Activated CD4-positive, alpha-beta T cell treated with anti-CD3 and anti-CD28 coated beads, Interleukin-2, amount 10 ng/mL, durations not matched to agents 7 days and 5 days (primary cell): Measurements from ENCODE around the gene PTPN6. TPM values are rescaled to one million over a fixed set of nuclear protein-coding genes. Genes with fewer than 3 reads are reported as not detected.

Experiments
- CTCF ChIA-PET: fragments of 350-600 bp; sonication (Branson Sonifier 250); formaldehyde crosslinking; loops from one replicate; lab custom pipeline; 2021; ENCODE audit warnings: antibody characterized with exemption; lab: Charles Lee
- POLR2A ChIA-PET: fragments of 350-600 bp; sonication (Branson Sonifier 250); formaldehyde crosslinking; loops from one replicate; lab custom pipeline; 2021; ENCODE audit warnings: antibody characterized with exemption; lab: Charles Lee
- DNase-seq: peaks from one replicate; pipeline ENCODE4 v3.0.0-alpha.2; 2020
- H3K27ac Mint-ChIP-seq: one replicate; pipeline ENCODE4 v1.8.0; 2021; ENCODE audit warnings: mild to moderate bottlenecking, moderate library complexity, mixed read lengths
- H3K27me3 Mint-ChIP-seq: one replicate; pipeline ENCODE4 v1.8.0; 2021; ENCODE audit warnings: mixed read lengths
- H3K36me3 Mint-ChIP-seq: one replicate; pipeline ENCODE4 v1.8.0; 2021; ENCODE audit warnings: low read depth, mixed read lengths
- H3K4me1 Mint-ChIP-seq: one replicate; pipeline ENCODE4 v1.8.0; 2021; ENCODE audit warnings: mixed read lengths
- H3K4me3 Mint-ChIP-seq: one replicate; pipeline ENCODE4 v1.8.0; 2021; ENCODE audit warnings: mild to moderate bottlenecking, moderate library complexity, mixed read lengths
- H3K9me3 Mint-ChIP-seq: one replicate; pipeline ENCODE4 v1.8.0; 2021; ENCODE audit warnings: mixed read lengths
- total RNA-seq, 2 experiments: library from RNA; stranded (reverse); gene quantifications; one replicate each; pipeline ENCODE4 v1.2.3, GENCODE V29; 2021

The PTPN6 gene
- total RNA-seq, 2 experiments from 2014 or later = 346 to 354 TPM

DNA sequence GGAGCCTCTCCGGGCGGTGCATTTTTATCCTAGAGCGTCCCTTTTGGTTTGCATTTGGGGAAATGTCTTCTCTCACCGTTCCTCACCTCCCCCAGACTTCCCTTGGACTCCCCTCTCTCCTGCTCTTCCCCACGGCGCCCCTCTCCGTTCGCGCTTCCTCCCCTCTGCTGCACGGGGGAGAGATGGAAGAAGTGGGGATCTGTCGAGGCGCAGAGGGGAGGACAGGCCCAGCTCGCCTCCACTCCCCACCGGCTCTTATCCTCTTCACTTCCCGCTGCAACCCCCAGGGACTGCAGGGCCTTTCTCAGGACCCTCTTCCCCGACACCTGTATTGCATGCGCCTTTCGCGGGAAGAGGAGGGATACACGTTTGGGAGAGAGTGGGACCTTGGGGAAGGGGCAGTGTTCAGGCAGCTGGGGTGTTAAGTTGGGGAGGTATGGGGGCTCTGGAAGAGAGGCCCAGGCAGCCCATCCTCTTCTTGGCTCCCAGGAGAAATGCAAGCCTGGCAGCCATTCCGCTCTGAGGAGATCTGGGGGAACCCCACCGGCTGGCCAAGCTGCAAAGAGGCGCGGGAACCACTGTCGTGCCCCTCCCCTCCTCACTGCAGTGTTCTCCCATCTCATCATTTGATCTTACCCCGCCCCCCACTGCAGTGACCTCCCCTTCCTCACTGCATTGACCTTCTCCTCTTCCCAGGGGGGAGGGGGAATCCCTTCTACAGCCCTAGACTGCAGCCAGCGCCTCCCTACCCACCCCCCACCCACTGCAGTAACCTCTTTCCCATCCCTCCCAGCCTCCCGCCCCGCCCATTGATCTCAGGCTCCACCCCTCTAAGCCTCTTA is 36.0 kb upstream of the PTPN6 start:
- ChIA-PET CTCF (interaction anchor here (0.6 to 6.3 kb wide), 8 partner anchors 9 to 570 kb away, joined by 3 to 39 read pairs (median 4); partner anchors contain the start of gene ATN1), POLR2A (no interaction called here)
- peak overlapping the region; percentile 84 for H3K4me3 Mint-ChIP-seq
- no peak for DNase-seq
- peaks cover 49% of the 10 kb centered on the region for H3K4me1 Mint-ChIP-seq
- no peaks in the 10 kb centered on the region for H3K27me3 Mint-ChIP-seq
- H3K27ac Mint-ChIP-seq = peak overlapping the region; percentile 91
- no peaks in the 10 kb centered on the region for H3K9me3 Mint-ChIP-seq
- peaks cover 31% of the 10 kb centered on the region for H3K36me3 Mint-ChIP-seq

DNA sequence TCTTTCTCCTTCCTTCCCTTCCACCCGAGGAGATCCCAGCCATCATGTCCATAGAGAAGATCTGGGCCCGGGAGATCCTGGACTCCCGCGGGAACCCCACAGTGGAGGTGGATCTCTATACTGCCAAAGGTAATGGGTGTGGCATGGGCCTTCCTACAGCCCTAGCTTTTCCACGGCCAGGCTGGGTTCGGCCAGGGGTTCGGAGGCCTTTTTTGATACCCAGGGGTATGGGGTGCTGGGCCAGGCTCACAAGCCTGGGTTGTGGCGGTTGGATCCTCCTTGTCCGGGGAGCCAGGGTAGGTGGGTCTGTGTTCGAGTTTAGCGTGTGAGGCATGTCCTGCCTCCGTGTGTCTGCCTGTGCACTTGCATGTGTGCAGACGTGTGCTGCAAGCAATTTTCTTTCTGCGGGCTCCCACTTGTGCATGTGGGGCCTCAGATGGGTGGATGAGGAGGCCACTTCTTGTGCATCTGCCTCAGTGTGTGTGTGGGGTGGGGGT is 35.3 kb upstream of the PTPN6 start:
- no peak for DNase-seq
- H3K27me3 Mint-ChIP-seq = no peaks in the 10 kb centered on the region
- no peaks in the 10 kb centered on the region for H3K9me3 Mint-ChIP-seq
- H3K4me1 Mint-ChIP-seq = peaks cover 49% of the 10 kb centered on the region
- ChIA-PET POLR2A (no interaction called here), CTCF (interaction anchor here (1.3 to 6.3 kb wide), 7 partner anchors 8 to 47 kb away, joined by 3 to 39 read pairs (median 6); partner anchors contain the start of genes ATN1 and LRRC23)
- H3K36me3 Mint-ChIP-seq = peaks cover 31% of the 10 kb centered on the region
- H3K27ac Mint-ChIP-seq = peak overlapping the region; percentile 85
- H3K4me3 Mint-ChIP-seq = peak overlapping the region; percentile 84

DNA sequence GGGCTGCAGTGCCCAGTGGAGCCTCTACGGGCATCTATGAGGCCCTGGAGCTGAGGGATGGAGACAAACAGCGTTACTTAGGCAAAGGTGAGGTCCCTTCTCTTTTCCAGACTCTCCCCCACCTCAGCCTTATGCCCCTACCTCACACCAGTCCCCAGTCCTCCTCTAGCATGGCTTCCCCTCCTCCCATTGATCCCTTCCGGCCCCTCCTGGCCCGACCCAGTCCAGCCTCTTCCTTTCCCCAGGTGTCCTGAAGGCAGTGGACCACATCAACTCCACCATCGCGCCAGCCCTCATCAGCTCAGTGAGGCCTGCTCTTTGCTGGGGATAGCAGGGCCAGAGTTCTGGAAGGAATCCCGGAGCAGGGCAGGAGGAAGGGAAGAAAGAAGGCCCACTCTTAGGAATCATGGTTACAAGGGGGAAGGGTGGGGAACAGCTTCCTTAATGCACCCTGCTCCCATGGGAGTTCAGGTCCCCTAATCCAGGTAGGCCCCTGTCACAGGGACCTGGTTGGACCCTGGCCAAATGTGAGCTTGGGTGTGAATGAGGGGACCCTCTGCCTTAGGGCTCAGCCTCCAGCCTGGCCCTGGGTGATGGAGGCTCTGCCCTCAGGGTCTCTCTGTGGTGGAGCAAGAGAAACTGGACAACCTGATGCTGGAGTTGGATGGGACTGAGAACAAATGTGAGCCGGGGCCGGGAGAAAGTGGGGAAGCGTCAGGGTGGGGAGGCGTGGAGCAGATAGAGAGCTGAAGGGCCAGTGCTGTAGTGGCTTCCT is 34.5 kb upstream of the PTPN6 start:
- ChIA-PET POLR2A (interaction anchor here (1.3 kb wide), 1 partner anchor 9 kb away, joined by 4 read pairs; no protein-coding TSS in a partner anchor), CTCF (interaction anchor here (0.8 to 6.3 kb wide), 9 partner anchors 9 to 44 kb away, joined by 3 to 39 read pairs (median 5); partner anchors contain the start of genes ATN1, C12orf57, LRRC23 and RNU7-1)
- DNase-seq = no peak
- H3K27ac Mint-ChIP-seq = peak overlapping the region; percentile 73
- peak overlapping the region; percentile 84 for H3K4me3 Mint-ChIP-seq
- no peaks in the 10 kb centered on the region for H3K9me3 Mint-ChIP-seq
- H3K4me1 Mint-ChIP-seq = peaks cover 49% of the 10 kb centered on the region
- H3K36me3 Mint-ChIP-seq = peaks cover 34% of the 10 kb centered on the region
- H3K27me3 Mint-ChIP-seq = no peaks in the 10 kb centered on the region

DNA sequence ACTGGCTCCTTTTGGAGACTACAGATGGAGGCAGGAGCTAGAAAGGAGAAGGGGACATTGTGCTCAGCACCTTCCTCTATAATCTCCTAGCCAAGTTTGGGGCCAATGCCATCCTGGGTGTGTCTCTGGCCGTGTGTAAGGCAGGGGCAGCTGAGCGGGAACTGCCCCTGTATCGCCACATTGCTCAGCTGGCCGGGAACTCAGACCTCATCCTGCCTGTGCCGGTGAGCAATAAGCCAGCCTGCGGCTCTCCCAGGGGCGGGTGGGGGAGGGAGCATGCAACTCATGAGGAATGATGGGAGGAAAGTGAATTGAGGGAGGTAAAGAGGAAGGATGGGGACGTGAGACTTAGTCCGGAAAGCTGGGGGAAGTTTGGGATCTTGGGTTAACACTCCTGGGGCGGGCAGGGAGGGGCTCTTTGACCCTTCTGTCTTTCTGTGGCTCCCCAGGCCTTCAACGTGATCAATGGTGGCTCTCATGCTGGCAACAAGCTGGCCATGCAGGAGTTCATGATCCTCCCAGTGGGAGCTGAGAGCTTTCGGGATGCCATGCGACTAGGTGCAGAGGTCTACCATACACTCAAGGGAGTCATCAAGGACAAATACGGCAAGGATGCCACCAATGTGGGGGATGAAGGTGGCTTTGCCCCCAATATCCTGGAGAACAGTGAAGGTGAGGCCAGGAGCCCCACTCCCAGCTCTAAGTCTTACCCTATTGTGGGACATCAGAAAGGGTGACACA is 33.5 kb upstream of the PTPN6 start:
- Mint-ChIP-seq H3K27ac (no peak overlapping the region), H3K36me3 (peaks cover 42% of the 10 kb centered on the region), H3K4me1 (peaks cover 53% of the 10 kb centered on the region), H3K9me3 (no peaks in the 10 kb centered on the region), H3K27me3 (no peaks in the 10 kb centered on the region), H3K4me3 (no peak overlapping the region)
- no peak for DNase-seq
- ChIA-PET CTCF (interaction anchor here (0.8 to 6.3 kb wide), 8 partner anchors 8 to 45 kb away, joined by 3 to 39 read pairs (median 5); partner anchors contain the start of genes ATN1, C12orf57, LRRC23 and RNU7-1), POLR2A (interaction anchor here (1.3 kb wide), 1 partner anchor 10 kb away, joined by 4 read pairs; no protein-coding TSS in a partner anchor)

DNA sequence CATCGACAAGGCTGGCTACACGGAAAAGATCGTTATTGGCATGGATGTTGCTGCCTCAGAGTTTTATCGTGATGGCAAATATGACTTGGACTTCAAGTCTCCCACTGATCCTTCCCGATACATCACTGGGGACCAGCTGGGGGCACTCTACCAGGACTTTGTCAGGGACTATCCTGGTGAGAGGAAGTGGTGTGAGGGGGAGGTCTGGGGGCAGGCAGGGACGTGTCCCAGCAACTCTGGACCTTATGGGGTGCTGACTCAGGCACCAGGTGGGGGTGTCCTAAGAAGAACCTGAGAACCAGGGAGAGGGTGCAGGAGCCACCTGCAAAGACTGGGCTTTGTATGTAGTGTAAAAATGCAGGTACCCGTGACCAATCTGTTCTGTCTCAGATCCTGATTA is 31.6 kb upstream of the PTPN6 start:
- POLR2A ChIA-PET = no interaction called here
- no peak overlapping the region for H3K4me3 Mint-ChIP-seq

DNA sequence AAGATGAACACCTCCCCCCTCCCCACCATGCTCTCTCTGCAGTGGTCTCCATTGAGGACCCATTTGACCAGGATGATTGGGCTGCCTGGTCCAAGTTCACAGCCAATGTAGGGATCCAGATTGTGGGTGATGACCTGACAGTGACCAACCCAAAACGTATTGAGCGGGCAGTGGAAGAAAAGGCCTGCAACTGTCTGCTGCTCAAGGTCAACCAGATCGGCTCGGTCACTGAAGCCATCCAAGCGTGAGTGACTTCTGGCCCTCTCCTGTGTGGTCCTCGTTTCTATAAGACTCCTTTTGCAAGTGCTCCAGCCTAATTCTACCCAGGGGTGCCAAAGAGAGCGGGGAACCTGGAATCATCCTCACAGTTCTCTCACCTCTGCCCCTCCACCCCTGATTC is 29.6 kb upstream of the PTPN6 start:
- Mint-ChIP-seq H3K4me3 (no peak overlapping the region), H3K27me3 (no peaks in the 10 kb centered on the region), H3K36me3 (peaks cover 43% of the 10 kb centered on the region), H3K4me1 (peaks cover 51% of the 10 kb centered on the region), H3K9me3 (no peaks in the 10 kb centered on the region), H3K27ac (no peak overlapping the region)
- no peak for DNase-seq
- ChIA-PET CTCF (interaction anchor here (0.8 to 1.2 kb wide), 3 partner anchors 10 to 85 kb away, joined by 3 to 4 read pairs (median 4); no protein-coding TSS in a partner anchor), POLR2A (no interaction called here)

More for the DNA sequence above, 31.6 kb upstream of the PTPN6 start:
- no peak overlapping the region for H3K27ac Mint-ChIP-seq
- H3K4me1 Mint-ChIP-seq = peaks cover 54% of the 10 kb centered on the region
- H3K9me3 Mint-ChIP-seq = no peaks in the 10 kb centered on the region
- CTCF ChIA-PET = interaction anchor here (0.7 to 1.7 kb wide), 2 partner anchors 13 to 25 kb away, joined by 3 to 4 read pairs; partner anchors contain the start of genes C12orf57 and RNU7-1
- H3K27me3 Mint-ChIP-seq = no peaks in the 10 kb centered on the region
- H3K36me3 Mint-ChIP-seq = peaks cover 49% of the 10 kb centered on the region
- no peak for DNase-seq

DNA sequence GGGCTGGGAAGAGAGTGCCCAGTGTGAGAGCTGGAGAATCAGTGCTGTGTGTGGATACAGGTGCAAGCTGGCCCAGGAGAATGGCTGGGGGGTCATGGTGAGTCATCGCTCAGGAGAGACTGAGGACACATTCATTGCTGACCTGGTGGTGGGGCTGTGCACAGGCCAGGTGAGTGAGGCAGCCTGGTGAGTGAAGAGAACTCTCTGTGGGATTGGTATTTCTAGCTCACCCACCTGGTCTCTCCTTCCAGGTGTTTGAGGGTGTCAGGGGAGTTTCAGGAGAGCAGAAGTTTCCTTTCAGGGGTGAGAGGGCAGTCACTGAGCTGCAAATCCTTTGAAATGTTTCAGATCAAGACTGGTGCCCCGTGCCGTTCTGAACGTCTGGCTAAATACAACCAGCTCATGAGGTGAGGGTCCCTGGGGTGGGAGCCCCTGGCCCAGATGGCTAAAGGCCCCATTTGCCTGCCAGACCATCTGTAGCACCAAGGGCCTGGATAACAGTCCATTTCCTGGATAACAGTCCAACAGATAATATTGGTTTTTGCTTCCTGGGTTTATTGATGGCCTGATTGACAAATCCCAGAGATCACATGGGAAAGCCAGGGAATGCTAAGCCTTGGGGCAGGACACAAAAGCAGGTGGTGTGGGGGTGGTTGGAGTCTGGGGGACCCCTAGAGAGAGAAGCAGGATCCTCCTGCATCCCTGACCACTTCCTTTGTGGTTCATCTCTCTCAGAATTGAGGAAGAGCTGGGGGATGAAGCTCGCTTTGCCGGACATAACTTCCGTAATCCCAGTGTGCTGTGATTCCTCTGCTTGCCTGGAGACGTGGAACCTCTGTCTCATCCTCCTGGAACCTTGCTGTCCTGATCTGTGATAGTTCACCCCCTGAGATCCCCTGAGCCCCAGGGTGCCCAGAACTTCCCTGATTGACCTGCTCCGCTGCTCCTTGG is 28.9 kb upstream of the PTPN6 start:
- CTCF ChIA-PET = interaction anchor here (1.1 to 1.2 kb wide), 2 partner anchors 11 to 15 kb away, joined by 4 read pairs; no protein-coding TSS in a partner anchor
- H3K27ac Mint-ChIP-seq = no peak overlapping the region
- H3K36me3 Mint-ChIP-seq = peaks cover 36% of the 10 kb centered on the region
- no peaks in the 10 kb centered on the region for H3K9me3 Mint-ChIP-seq
- H3K4me1 Mint-ChIP-seq = peaks cover 53% of the 10 kb centered on the region
- H3K27me3 Mint-ChIP-seq = no peaks in the 10 kb centered on the region
- POLR2A ChIA-PET = no interaction called here
- DNase-seq = no peak
- H3K4me3 Mint-ChIP-seq = no peak overlapping the region

DNA sequence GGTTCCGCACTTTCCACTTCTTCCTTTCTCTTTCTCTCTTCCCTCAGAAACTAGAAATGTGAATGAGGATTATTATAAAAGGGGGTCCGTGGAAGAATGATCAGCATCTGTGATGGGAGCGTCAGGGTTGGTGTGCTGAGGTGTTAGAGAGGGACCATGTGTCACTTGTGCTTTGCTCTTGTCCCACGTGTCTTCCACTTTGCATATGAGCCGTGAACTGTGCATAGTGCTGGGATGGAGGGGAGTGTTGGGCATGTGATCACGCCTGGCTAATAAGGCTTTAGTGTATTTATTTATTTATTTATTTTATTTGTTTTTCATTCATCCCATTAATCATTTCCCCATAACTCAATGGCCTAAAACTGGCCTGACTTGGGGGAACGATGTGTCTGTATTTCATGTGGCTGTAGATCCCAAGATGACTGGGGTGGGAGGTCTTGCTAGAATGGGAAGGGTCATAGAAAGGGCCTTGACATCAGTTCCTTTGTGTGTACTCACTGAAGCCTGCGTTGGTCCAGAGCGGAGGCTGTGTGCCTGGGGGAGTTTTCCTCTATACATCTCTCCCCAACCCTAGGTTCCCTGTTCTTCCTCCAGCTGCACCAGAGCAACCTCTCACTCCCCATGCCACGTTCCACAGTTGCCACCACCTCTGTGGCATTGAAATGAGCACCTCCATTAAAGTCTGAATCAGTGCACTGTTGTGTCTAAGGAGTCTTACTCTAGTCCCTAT is 28.0 kb upstream of the PTPN6 start:
- no peak overlapping the region for H3K4me3 Mint-ChIP-seq
- ChIA-PET CTCF (interaction anchor here (0.8 to 5.6 kb wide), 9 partner anchors 9 to 56 kb away, joined by 3 to 49 read pairs (median 24); partner anchors contain the start of genes C12orf57, ENO2, LRRC23 and RNU7-1), POLR2A (no interaction called here)
- peaks cover 30% of the 10 kb centered on the region for H3K36me3 Mint-ChIP-seq
- H3K9me3 Mint-ChIP-seq = no peaks in the 10 kb centered on the region
- no peaks in the 10 kb centered on the region for H3K27me3 Mint-ChIP-seq
- H3K27ac Mint-ChIP-seq = no peak overlapping the region
- H3K4me1 Mint-ChIP-seq = peaks cover 52% of the 10 kb centered on the region
- no peak for DNase-seq

DNA sequence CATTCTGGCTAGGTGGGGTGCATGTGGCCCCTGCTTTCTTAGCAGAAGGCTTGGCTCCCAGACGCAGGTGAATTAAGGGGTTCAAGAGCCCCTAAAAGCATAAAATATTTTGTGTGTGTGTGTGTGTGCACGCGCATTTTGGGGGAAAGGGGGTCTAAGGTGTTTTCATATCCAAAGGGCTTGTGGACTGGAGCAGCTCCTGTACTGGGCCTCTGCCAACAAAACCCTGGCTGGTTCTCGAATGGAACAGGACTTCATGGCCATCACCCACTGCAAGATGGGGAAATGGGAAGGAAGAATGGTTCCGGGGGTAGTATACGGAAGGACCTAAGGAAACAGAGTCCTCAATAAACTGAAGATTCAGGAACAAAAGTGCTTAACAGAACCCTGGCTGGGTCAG is 27.3 kb upstream of the PTPN6 start:
- POLR2A ChIA-PET = no interaction called here
- no peaks in the 10 kb centered on the region for H3K9me3 Mint-ChIP-seq

DNA sequence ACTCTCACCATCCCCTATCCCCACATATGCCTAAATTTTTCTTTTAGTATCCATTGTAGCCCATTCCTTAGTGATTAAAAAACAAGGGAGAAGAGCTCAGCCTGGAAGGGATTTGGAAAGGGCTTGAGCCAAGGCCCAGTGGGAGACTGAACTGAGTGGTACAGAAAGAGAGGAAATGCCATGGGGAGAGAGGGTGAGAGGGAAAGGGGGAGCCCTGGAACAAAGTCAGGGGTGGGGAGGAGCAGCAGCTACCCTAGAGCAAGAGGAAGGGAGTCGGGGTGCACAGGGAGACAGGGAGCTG is 26.0 kb upstream of the PTPN6 start:
- Mint-ChIP-seq H3K4me1 (peaks cover 61% of the 10 kb centered on the region), H3K27ac (no peak overlapping the region), H3K9me3 (no peaks in the 10 kb centered on the region), H3K27me3 (no peaks in the 10 kb centered on the region), H3K4me3 (no peak overlapping the region), H3K36me3 (peaks cover 17% of the 10 kb centered on the region)
- POLR2A ChIA-PET = interaction anchor here (1.2 to 1.3 kb wide), 2 partner anchors 19 to 52 kb away, joined by 3 to 6 read pairs; partner anchors contain the start of genes C12orf57, RNU7-1 and SPSB2
- CTCF ChIA-PET = interaction anchor here (0.8 to 5.6 kb wide), 17 partner anchors 10 to 56 kb away, joined by 3 to 49 read pairs (median 9); partner anchors contain the start of genes C12orf57, ENO2, LRRC23 and RNU7-1
- DNase-seq = no peak

More for the DNA sequence above, 27.3 kb upstream of the PTPN6 start:
- no peak overlapping the region for H3K27ac Mint-ChIP-seq
- no peak overlapping the region for H3K4me3 Mint-ChIP-seq
- CTCF ChIA-PET = interaction anchor here (0.7 to 5.6 kb wide), 14 partner anchors 9 to 132 kb away, joined by 3 to 49 read pairs (median 14); partner anchors contain the start of genes C12orf57, ENO2, LRRC23 and RNU7-1
- no peak for DNase-seq
- H3K36me3 Mint-ChIP-seq = peaks cover 30% of the 10 kb centered on the region
- H3K4me1 Mint-ChIP-seq = peaks cover 56% of the 10 kb centered on the region
- H3K27me3 Mint-ChIP-seq = no peaks in the 10 kb centered on the region
